H1 (cell line): ENCODE results near the gene LCOR. TPM values are rescaled to one million over a fixed set of nuclear protein-coding genes. Genes with fewer than 3 reads are reported as not detected.

Source experiments
- ATF3 ChIP-seq: IDR thresholded peaks from 2 replicates; pipeline ENCODE4 v1.6.1; 2011; ENCODE audit warnings: low read depth, mild to moderate bottlenecking, low read length; ENCODE audit not compliant: insufficient read depth
- CHD1 ChIP-seq: IDR thresholded peaks from 2 replicates; pipeline ENCODE4 v1.6.1; 2012; ENCODE audit warnings: low read depth, low read length, improper control_type of control experiment
- CTBP2 ChIP-seq: IDR thresholded peaks from 2 replicates; pipeline ENCODE4 v1.7.0; 2011; ENCODE audit warnings: borderline replicate concordance, mild to moderate bottlenecking, moderate library complexity, mixed read lengths, low read length; ENCODE audit not compliant: insufficient read depth, insufficient read length
- GABPA ChIP-seq: IDR thresholded peaks from 2 replicates; pipeline ENCODE4 v1.6.1; 2011; ENCODE audit warnings: mild to moderate bottlenecking, low read length, moderate library complexity, borderline replicate concordance; ENCODE audit not compliant: insufficient read depth
- GTF2F1 ChIP-seq: IDR thresholded peaks from 2 replicates; pipeline ENCODE4 v1.6.1; 2012; ENCODE audit warnings: low read depth, low read length, improper control_type of control experiment, borderline replicate concordance
- MAX ChIP-seq: IDR thresholded peaks from 2 replicates; pipeline ENCODE4 v1.6.1; 2012; ENCODE audit warnings: inconsistent platforms
- POLR2A ChIP-seq, 2 experiments: IDR thresholded peaks; 1 replicate in 1 of 2; 2 replicates in 1 of 2; pipeline ENCODE4 v1.6.1; 2011; ENCODE audit warnings: low read depth in 2 of 2, low read length in 2 of 2, mild to moderate bottlenecking in 2 of 2; ENCODE audit errors: control extremely low read depth in 1 of 2
- RAD21 ChIP-seq, 2 experiments: IDR thresholded peaks in 1 of 2; conservative IDR thresholded peaks in 1 of 2; 2 replicates each; pipeline ENCODE4 v1.6.1; 2011; ENCODE audit warnings: low read depth in 2 of 2, low read length in 2 of 2, improper control_type of control experiment in 1 of 2, inconsistent platforms in 1 of 2, mild to moderate bottlenecking in 1 of 2, moderate library complexity in 1 of 2
- SIRT6 ChIP-seq: IDR thresholded peaks from one replicate; pipeline ENCODE4 v1.7.1; 2012; ENCODE audit warnings: low read length, inconsistent platforms
- YY1 ChIP-seq: IDR thresholded peaks from 2 replicates; pipeline ENCODE4 v1.6.1; 2011; ENCODE audit warnings: low read depth, mild to moderate bottlenecking, low read length
- polyA plus RNA-seq, 7 experiments: library from polyadenylated mRNA; depleted of rRNA in 3 of 7; stranded (reverse) in 5 of 7; unstranded in 2 of 7; fragments of >200 nt in 5 of 7; fragments of 200-250 nt in 2 of 7; gene quantifications; 1 replicate in 5 of 7; 2 replicates in 1 of 7; 4 replicates in 1 of 7; pipeline versions ENCODE4 v1.2.1 to v1.2.3, GENCODE V29; 2011 to 2013; ENCODE audit warnings: missing spikeins in 2 of 7, mixed read lengths in 2 of 7
- total RNA-seq: library from RNA; stranded (reverse); fragmentation: NEBNext Ultra II Directional; extraction: Animal tissue kit (Norgen Biotek cat#: 25700); gene quantifications from 2 replicates; pipeline ENCODE4 v1.2.1, GENCODE V29; 2021
- TF ChIP-seq, protein P1 (sequence below): fragments of 300-600 bp; sonication (generic); IDR thresholded peaks from 2 replicates; pipeline ENCODE4 v1.7.1; 2012; ENCODE audit warnings: low read length, moderate library complexity, mild to moderate bottlenecking, inconsistent platforms; ENCODE audit not compliant: insufficient replicate concordance

The LCOR gene
- total and polyA plus RNA-seq, 2 of the 8 experiments (the other 6 are each of a cell fraction or from before 2014, with no cell fraction given), result 4.7 to 25.5 TPM

- TF ChIP-seq, protein P1, sequence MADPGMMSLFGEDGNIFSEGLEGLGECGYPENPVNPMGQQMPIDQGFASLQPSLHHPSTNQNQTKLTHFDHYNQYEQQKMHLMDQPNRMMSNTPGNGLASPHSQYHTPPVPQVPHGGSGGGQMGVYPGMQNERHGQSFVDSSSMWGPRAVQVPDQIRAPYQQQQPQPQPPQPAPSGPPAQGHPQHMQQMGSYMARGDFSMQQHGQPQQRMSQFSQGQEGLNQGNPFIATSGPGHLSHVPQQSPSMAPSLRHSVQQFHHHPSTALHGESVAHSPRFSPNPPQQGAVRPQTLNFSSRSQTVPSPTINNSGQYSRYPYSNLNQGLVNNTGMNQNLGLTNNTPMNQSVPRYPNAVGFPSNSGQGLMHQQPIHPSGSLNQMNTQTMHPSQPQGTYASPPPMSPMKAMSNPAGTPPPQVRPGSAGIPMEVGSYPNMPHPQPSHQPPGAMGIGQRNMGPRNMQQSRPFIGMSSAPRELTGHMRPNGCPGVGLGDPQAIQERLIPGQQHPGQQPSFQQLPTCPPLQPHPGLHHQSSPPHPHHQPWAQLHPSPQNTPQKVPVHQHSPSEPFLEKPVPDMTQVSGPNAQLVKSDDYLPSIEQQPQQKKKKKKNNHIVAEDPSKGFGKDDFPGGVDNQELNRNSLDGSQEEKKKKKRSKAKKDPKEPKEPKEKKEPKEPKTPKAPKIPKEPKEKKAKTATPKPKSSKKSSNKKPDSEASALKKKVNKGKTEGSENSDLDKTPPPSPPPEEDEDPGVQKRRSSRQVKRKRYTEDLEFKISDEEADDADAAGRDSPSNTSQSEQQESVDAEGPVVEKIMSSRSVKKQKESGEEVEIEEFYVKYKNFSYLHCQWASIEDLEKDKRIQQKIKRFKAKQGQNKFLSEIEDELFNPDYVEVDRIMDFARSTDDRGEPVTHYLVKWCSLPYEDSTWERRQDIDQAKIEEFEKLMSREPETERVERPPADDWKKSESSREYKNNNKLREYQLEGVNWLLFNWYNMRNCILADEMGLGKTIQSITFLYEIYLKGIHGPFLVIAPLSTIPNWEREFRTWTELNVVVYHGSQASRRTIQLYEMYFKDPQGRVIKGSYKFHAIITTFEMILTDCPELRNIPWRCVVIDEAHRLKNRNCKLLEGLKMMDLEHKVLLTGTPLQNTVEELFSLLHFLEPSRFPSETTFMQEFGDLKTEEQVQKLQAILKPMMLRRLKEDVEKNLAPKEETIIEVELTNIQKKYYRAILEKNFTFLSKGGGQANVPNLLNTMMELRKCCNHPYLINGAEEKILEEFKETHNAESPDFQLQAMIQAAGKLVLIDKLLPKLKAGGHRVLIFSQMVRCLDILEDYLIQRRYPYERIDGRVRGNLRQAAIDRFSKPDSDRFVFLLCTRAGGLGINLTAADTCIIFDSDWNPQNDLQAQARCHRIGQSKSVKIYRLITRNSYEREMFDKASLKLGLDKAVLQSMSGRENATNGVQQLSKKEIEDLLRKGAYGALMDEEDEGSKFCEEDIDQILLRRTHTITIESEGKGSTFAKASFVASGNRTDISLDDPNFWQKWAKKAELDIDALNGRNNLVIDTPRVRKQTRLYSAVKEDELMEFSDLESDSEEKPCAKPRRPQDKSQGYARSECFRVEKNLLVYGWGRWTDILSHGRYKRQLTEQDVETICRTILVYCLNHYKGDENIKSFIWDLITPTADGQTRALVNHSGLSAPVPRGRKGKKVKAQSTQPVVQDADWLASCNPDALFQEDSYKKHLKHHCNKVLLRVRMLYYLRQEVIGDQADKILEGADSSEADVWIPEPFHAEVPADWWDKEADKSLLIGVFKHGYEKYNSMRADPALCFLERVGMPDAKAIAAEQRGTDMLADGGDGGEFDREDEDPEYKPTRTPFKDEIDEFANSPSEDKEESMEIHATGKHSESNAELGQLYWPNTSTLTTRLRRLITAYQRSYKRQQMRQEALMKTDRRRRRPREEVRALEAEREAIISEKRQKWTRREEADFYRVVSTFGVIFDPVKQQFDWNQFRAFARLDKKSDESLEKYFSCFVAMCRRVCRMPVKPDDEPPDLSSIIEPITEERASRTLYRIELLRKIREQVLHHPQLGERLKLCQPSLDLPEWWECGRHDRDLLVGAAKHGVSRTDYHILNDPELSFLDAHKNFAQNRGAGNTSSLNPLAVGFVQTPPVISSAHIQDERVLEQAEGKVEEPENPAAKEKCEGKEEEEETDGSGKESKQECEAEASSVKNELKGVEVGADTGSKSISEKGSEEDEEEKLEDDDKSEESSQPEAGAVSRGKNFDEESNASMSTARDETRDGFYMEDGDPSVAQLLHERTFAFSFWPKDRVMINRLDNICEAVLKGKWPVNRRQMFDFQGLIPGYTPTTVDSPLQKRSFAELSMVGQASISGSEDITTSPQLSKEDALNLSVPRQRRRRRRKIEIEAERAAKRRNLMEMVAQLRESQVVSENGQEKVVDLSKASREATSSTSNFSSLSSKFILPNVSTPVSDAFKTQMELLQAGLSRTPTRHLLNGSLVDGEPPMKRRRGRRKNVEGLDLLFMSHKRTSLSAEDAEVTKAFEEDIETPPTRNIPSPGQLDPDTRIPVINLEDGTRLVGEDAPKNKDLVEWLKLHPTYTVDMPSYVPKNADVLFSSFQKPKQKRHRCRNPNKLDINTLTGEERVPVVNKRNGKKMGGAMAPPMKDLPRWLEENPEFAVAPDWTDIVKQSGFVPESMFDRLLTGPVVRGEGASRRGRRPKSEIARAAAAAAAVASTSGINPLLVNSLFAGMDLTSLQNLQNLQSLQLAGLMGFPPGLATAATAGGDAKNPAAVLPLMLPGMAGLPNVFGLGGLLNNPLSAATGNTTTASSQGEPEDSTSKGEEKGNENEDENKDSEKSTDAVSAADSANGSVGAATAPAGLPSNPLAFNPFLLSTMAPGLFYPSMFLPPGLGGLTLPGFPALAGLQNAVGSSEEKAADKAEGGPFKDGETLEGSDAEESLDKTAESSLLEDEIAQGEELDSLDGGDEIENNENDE, result no peak
- TF ChIP-seq RAD21 (IDR thresholded peaks at IDR 0.05 in 1 of 2, conservative IDR thresholded peaks at IDR 0.05 in 1 of 2; ENCODE audit: low read depth in 2 of 2, low read length in 2 of 2) (no peak), SIRT6 (no peak), GTF2F1 (no peak), ATF3 (no peak), GABPA (no peak), CTBP2 (no peak), POLR2A (IDR thresholded peaks at IDR 0.05; ENCODE audit: control extremely low read depth in 1 of 2, low read depth in 2 of 2, low read length in 2 of 2) (no peak), YY1 (no peak), MAX (no peak), CHD1 (no peak)
- TF ChIP-seq, all 59 proteins: peak for 0
Measured at GRCh38 chr10:97006364-97006763, 174.3 kb downstream of the LCOR start (continued).
